Measurements from ENCODE around the gene DNAH14. TPM values are rescaled to one million over a fixed set of nuclear protein-coding genes. Genes with fewer than 3 reads are reported as not detected.

DNAH14 gene
- total RNA-seq, 1 experiment from 2014 or later: 33.2 TPM

DNA sequence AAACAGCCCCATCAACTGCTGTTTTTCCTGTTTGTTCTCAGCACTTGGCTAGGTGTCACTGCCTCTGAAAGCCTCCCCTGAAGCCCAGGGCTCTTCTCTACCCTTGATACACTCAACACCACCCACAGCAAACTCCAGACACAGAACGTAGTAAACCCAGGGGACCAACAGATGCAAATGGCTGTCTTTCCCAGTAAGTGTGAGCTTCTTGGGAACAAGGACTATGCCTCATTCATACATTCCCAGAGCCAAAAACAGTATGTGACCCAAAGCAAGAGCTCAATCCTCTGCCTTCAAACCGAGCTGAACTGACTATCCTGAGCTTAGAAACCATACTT is 494.0 kb downstream of the DNAH14 start:
- ATAC-seq (no peak), DNase-seq (ENCODE audit: low read depth, low spot score) (no peak)
- intact Hi-C loops (cut with micrococcal nuclease): no loop called here
- ChIA-PET POLR2A (no interaction called here), RAD21 (ENCODE audit: low non-redundant PET in 1 of 2, low total read pairs in 2 of 2, uncharacterized antibody in 2 of 2, unreplicated experiment in 2 of 2) (interaction anchor here in 1 of 2 experiments (0.7 kb wide), 1 partner anchor 781 kb away, joined by 3 read pairs; no protein-coding TSS in a partner anchor), CTCF (no interaction called here)
- H3K27ac ChIP-seq (ENCODE audit: low read depth, low read length): no peak overlapping the region
- H3K4me2 ChIP-seq (ENCODE audit: low read length): no peak overlapping the region
- TF ChIP-seq POLR2AphosphoS5 (IDR thresholded peaks at IDR 0.05; ENCODE audit: low read depth, low read length) (no peak), SIN3A (IDR thresholded peaks at IDR 0.05; ENCODE audit: low read depth) (no peak), RAD21 (IDR thresholded peaks at IDR 0.05; ENCODE audit: low read depth) (no peak), CBX3 (IDR thresholded peaks at IDR 0.05; ENCODE audit: low read depth) (no peak), ELF1 (IDR thresholded peaks at IDR 0.05; ENCODE audit: borderline replicate concordance, low read depth) (no peak), ZFX (IDR thresholded peaks at IDR 0.05) (no peak), SP1 (IDR thresholded peaks at IDR 0.05; ENCODE audit: low read depth) (no peak), SRF (IDR thresholded peaks at IDR 0.05; ENCODE audit: low read depth) (no peak), FOSL1 (IDR thresholded peaks at IDR 0.05; ENCODE audit: low read depth) (no peak), TCF7L2 (IDR thresholded peaks at IDR 0.05; ENCODE audit: borderline replicate concordance, extremely low read depth, insufficient read depth, insufficient read length) (no peak), EZH2 (IDR thresholded peaks at IDR 0.05) (no peak), JUND (IDR thresholded peaks at IDR 0.05) (no peak), YY1 (IDR thresholded peaks at IDR 0.05; ENCODE audit: extremely low read depth, insufficient replicate concordance, low read depth, low read length) (no peak), ZNF274 (IDR thresholded peaks at IDR 0.05; ENCODE audit: low read depth, low read length) (no peak), EZH2phosphoT487 (IDR thresholded peaks at IDR 0.05; ENCODE audit: borderline replicate concordance) (no peak)
- TF ChIP-seq, protein P1, sequence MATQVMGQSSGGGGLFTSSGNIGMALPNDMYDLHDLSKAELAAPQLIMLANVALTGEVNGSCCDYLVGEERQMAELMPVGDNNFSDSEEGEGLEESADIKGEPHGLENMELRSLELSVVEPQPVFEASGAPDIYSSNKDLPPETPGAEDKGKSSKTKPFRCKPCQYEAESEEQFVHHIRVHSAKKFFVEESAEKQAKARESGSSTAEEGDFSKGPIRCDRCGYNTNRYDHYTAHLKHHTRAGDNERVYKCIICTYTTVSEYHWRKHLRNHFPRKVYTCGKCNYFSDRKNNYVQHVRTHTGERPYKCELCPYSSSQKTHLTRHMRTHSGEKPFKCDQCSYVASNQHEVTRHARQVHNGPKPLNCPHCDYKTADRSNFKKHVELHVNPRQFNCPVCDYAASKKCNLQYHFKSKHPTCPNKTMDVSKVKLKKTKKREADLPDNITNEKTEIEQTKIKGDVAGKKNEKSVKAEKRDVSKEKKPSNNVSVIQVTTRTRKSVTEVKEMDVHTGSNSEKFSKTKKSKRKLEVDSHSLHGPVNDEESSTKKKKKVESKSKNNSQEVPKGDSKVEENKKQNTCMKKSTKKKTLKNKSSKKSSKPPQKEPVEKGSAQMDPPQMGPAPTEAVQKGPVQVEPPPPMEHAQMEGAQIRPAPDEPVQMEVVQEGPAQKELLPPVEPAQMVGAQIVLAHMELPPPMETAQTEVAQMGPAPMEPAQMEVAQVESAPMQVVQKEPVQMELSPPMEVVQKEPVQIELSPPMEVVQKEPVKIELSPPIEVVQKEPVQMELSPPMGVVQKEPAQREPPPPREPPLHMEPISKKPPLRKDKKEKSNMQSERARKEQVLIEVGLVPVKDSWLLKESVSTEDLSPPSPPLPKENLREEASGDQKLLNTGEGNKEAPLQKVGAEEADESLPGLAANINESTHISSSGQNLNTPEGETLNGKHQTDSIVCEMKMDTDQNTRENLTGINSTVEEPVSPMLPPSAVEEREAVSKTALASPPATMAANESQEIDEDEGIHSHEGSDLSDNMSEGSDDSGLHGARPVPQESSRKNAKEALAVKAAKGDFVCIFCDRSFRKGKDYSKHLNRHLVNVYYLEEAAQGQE (IDR thresholded peaks at IDR 0.05; ENCODE audit: low read depth): no peak
- TF ChIP-seq, protein P2, sequence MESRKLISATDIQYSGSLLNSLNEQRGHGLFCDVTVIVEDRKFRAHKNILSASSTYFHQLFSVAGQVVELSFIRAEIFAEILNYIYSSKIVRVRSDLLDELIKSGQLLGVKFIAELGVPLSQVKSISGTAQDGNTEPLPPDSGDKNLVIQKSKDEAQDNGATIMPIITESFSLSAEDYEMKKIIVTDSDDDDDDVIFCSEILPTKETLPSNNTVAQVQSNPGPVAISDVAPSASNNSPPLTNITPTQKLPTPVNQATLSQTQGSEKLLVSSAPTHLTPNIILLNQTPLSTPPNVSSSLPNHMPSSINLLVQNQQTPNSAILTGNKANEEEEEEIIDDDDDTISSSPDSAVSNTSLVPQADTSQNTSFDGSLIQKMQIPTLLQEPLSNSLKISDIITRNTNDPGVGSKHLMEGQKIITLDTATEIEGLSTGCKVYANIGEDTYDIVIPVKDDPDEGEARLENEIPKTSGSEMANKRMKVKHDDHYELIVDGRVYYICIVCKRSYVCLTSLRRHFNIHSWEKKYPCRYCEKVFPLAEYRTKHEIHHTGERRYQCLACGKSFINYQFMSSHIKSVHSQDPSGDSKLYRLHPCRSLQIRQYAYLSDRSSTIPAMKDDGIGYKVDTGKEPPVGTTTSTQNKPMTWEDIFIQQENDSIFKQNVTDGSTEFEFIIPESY (IDR thresholded peaks at IDR 0.05; ENCODE audit: extremely low read depth, insufficient replicate concordance, low read length): no peak
- H3K9me2 ChIP-seq (ENCODE audit: insufficient read depth): no peaks in the 10 kb centered on the region
- no TSS peak for BruUV-seq (replicated peaks)
- H2AFZ ChIP-seq (ENCODE audit: low read depth, low read length, poor library complexity, severe bottlenecking): no peak overlapping the region
- H3K27me3 ChIP-seq (ENCODE audit: insufficient read depth, low read length): no peaks in the 10 kb centered on the region
- H3K4me1 ChIP-seq (ENCODE audit: control insufficient read depth in 1 of 2, insufficient read depth in 2 of 2, low read length in 2 of 2): peaks cover 26 to 36% of the 10 kb centered on the region in 2 experiments
- no peaks in the 10 kb centered on the region for H3K9me3 ChIP-seq (ENCODE audit: control insufficient read depth in 1 of 2, insufficient read depth in 1 of 2, low read depth in 1 of 2, low read length in 2 of 2)
- 0 out of 2 replicates have a peak, but pooled peaks cover 8% of the 10 kb centered on the region for H4K20me1 ChIP-seq (ENCODE audit: insufficient read depth)
- no peak overlapping the region for H3K4me3 ChIP-seq (replicated peaks in 1 of 2; ENCODE audit: low read depth in 1 of 2, low read length in 2 of 2)
- H3K36me3 ChIP-seq (ENCODE audit: control insufficient read depth in 1 of 2, insufficient read depth in 2 of 2, low read length in 2 of 2): peaks cover 19 to 22% of the 10 kb centered on the region in 2 experiments; a peak in 3 of 4 replicates
- peaks cover 91% of the 10 kb centered on the region for H3K79me2 ChIP-seq (ENCODE audit: insufficient read depth, low read length)
- no peak overlapping the region for H3K9ac ChIP-seq (ENCODE audit: low read length)
